H1 (cell line): ENCODE results near the gene TLE1. TPM values are rescaled to one million over a fixed set of nuclear protein-coding genes. Genes with fewer than 3 reads are reported as not detected.

Source experiments
- EGR1 ChIP-seq: IDR thresholded peaks from 2 replicates; pipeline ENCODE4 v1.6.1; 2011; ENCODE audit warnings: low read depth, low read length, borderline replicate concordance
- polyA plus RNA-seq, 7 experiments: library from polyadenylated mRNA; depleted of rRNA in 3 of 7; stranded (reverse) in 5 of 7; unstranded in 2 of 7; fragments of >200 nt in 5 of 7; fragments of 200-250 nt in 2 of 7; gene quantifications; 1 replicate in 5 of 7; 2 replicates in 1 of 7; 4 replicates in 1 of 7; pipeline versions ENCODE4 v1.2.1 to v1.2.3, GENCODE V29; 2011 to 2013; ENCODE audit warnings: missing spikeins in 2 of 7, mixed read lengths in 2 of 7
- total RNA-seq: library from RNA; stranded (reverse); fragmentation: NEBNext Ultra II Directional; extraction: Animal tissue kit (Norgen Biotek cat#: 25700); gene quantifications from 2 replicates; pipeline ENCODE4 v1.2.1, GENCODE V29; 2021
- TF ChIP-seq, protein P1 (sequence below), 3 experiments: IDR thresholded peaks; 1 replicate in 2 of 3; 2 replicates in 1 of 3; pipeline versions ENCODE4 v1.5.1 to v1.6.1; 2011; ENCODE audit warnings: low read length in 3 of 3, mild to moderate bottlenecking in 3 of 3, inconsistent platforms in 2 of 3, low read depth in 1 of 3, moderate library complexity in 1 of 3; ENCODE audit not compliant: insufficient read depth in 1 of 3; ENCODE audit errors: control extremely low read depth in 1 of 3

Gene TLE1
- total and polyA plus RNA-seq, 2 of the 8 experiments (the other 6 are each of a cell fraction or from before 2014, with no cell fraction given), result 81.8 to 91.6 TPM

DNA sequence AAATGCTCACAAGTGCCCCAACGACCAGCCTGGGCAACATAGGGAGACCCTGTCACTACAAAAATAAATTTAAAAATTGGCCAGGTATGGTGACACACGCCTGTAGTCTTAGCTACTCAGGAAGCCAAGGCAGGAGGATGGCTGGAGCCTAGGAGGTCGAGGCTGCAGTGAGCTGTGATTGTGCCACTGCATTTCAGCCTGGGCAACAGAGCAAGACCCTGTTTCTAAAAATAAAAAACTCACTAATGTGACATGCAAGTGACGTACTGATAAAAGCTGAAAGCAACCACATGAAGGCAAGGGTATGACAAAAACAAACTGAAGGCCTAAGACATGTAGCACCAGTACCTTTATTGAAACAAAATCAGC is 81.1 kb downstream of the TLE1 start (continued):
- TF ChIP-seq, protein P1, sequence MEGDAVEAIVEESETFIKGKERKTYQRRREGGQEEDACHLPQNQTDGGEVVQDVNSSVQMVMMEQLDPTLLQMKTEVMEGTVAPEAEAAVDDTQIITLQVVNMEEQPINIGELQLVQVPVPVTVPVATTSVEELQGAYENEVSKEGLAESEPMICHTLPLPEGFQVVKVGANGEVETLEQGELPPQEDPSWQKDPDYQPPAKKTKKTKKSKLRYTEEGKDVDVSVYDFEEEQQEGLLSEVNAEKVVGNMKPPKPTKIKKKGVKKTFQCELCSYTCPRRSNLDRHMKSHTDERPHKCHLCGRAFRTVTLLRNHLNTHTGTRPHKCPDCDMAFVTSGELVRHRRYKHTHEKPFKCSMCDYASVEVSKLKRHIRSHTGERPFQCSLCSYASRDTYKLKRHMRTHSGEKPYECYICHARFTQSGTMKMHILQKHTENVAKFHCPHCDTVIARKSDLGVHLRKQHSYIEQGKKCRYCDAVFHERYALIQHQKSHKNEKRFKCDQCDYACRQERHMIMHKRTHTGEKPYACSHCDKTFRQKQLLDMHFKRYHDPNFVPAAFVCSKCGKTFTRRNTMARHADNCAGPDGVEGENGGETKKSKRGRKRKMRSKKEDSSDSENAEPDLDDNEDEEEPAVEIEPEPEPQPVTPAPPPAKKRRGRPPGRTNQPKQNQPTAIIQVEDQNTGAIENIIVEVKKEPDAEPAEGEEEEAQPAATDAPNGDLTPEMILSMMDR (IDR thresholded peaks at IDR 0.05; ENCODE audit: control extremely low read depth in 1 of 3, insufficient read depth in 1 of 3, low read depth in 1 of 3, low read length in 3 of 3), result no peak
- TF ChIP-seq EGR1, result no peak
